A549 (cell line): ENCODE measurements around the gene TSHZ2.

Experiments
- CTCF ChIP-seq: fragments of >200 bp; sonication (Bioruptor Twin); formaldehyde crosslinking; IDR thresholded peaks from 3 replicates; pipeline ENCODE4 v1.5.1; 2016
- FOSL2 ChIP-seq, 2 experiments: fragments of 450-650 bp in 1 of 2; fragments of >200 bp in 1 of 2; sonication (Bioruptor Twin) in 1 of 2; formaldehyde crosslinking; IDR thresholded peaks; 2 replicates each; pipeline versions ENCODE4 v1.5.0 to v1.6.1; 2016 to 2020; ENCODE audit warnings: mild to moderate bottlenecking in 1 of 2, moderate library complexity in 1 of 2
- POLR2A ChIP-seq: IDR thresholded peaks from 2 replicates; pipeline ENCODE4 v1.6.1; 2012; ENCODE audit warnings: mild to moderate bottlenecking, low read length

DNA sequence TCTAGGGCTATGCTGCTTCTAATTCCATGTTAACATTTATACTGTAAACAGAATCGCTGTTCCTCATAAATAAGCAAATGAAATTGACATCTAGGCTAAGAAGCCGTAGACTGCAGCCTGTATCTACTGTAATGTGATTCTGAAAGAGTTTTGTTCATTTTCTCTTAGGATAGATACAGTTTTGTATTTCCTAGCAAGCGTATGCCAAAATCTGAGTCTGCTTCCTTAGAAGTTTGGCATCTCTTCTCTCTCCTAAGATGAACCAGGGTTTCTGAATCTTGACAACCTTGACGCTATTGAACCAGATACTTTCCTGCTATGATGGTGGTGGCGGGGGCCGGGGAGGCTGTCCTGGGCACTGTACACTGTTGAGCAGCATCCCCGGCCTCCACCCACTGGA lies 198.0 kb downstream of the TSHZ2 start:
- TF ChIP-seq FOSL2 (IDR thresholded peaks at IDR 0.05) (no peak), FOSL2 (CRISPR knock-in tag; IDR thresholded peaks at IDR 0.05) (no peak), CTCF (no peak), POLR2A (no peak)
